Thyroid gland (tissue), 4 donors: ENCODE measurements around the gene WSB2.

Experiments used
- CTCF ChIP-seq, 6 experiments: fragments of 200-600 bp in 3 of 6; fragments of 450-650 bp in 3 of 6; sonication (generic) in 3 of 6; IDR thresholded peaks; one replicate each; pipeline ENCODE4 v1.5.1; 2016 to 2019; ENCODE audit warnings: antibody characterized with exemption in 6 of 6, mild to moderate bottlenecking in 2 of 6, inconsistent platforms in 1 of 6, moderate library complexity in 1 of 6
- POLR2A ChIP-seq, 2 donors: fragments of 450-650 bp; IDR thresholded peaks; one replicate each; pipeline ENCODE4 v1.6.1; 2017; ENCODE audit warnings: antibody characterized with exemption in 2 of 2, mild to moderate bottlenecking in 2 of 2, moderate library complexity in 1 of 2

GRCh38 chr12:118042091-118042490, 18.9 kb downstream of the WSB2 start:
- no peak for TF ChIP-seq CTCF (IDR thresholded peaks at IDR 0.05)
- TF ChIP-seq POLR2A (IDR thresholded peaks at IDR 0.05): no peak
